ENCODE measurements around the gene FARP2.

Gene FARP2

DNA sequence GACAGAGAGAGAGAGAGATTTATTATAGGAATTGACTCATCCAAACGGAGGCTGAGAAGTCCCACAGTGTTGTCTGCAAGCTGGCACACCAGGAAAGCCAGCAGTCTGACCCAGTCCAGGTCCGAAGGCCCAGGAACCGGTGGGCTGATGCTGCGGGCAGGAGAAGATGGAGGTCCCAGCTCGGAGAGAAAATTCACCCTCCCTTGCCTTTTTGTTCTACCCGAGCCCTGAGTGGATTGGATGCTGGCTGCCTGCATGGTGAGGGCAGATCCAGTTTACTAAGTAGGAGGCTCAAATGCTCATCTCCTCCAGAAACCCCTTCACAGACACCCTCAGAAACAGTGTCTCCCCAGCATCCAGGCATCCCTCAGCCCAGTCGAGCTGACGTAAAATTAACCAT, 174.5 kb downstream of the FARP2 start:
- TF ChIP-seq, protein P1, sequence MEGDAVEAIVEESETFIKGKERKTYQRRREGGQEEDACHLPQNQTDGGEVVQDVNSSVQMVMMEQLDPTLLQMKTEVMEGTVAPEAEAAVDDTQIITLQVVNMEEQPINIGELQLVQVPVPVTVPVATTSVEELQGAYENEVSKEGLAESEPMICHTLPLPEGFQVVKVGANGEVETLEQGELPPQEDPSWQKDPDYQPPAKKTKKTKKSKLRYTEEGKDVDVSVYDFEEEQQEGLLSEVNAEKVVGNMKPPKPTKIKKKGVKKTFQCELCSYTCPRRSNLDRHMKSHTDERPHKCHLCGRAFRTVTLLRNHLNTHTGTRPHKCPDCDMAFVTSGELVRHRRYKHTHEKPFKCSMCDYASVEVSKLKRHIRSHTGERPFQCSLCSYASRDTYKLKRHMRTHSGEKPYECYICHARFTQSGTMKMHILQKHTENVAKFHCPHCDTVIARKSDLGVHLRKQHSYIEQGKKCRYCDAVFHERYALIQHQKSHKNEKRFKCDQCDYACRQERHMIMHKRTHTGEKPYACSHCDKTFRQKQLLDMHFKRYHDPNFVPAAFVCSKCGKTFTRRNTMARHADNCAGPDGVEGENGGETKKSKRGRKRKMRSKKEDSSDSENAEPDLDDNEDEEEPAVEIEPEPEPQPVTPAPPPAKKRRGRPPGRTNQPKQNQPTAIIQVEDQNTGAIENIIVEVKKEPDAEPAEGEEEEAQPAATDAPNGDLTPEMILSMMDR (IDR thresholded peaks at IDR 0.05): no peak
- no peak for TF ChIP-seq ZFX (IDR thresholded peaks at IDR 0.05; ENCODE audit: borderline replicate concordance)
- no peak overlapping the region for H3K27ac ChIP-seq

DNA sequence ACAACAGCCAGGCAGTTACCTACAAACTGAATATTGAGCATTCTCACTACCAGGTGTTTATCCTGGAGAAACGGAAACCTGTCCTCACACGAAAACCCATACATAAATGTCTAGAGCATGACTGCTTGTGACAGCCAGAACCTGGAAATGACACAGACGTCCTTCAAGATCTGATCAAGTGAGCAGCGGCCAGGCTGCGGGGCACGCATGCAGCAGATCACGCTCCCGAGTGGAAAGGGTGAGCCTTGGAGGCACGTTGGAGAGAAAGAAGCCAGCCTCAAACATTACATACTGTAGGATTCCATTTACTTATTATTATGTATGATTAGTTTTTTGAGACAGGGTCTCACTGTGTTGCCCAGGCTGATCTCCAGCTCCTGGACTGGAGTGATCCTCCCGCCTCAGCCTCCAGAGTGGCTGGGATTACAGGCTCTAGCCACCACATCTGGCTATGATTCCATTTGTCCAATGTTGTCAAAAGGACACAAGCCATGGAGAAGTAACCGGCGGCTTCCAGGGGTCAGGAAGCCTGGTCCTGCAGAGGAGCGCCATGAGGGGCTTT, 175.2 kb downstream of the FARP2 start:
- no peak for TF ChIP-seq ZFX (IDR thresholded peaks at IDR 0.05; ENCODE audit: borderline replicate concordance)
- TF ChIP-seq, protein P1 (IDR thresholded peaks at IDR 0.05): no peak

DNA sequence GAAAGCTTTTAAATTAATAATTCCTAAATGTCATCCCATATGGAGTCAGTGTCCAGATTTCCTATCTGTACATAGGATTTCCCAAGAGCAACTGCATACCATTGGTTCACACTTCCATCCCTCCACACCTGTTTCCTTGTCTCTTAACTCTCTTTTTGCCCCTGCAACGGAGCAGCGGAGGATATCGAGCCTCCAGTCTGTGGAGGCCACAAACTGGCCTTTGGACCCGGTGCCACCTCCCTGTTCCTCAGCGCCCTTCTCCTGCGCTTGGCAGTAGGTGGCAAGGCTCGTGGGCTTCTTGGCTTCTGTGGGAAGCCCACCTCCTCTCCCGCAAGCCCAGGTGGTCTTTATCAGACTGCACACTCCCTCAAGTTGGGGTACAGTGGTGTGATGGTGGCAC, 176.1 kb downstream of the FARP2 start:
- TF ChIP-seq ZFX (IDR thresholded peaks at IDR 0.05; ENCODE audit: borderline replicate concordance): no peak
- TF ChIP-seq, protein P1 (IDR thresholded peaks at IDR 0.05): no peak

More for the DNA sequence above, 175.2 kb downstream of the FARP2 start:
- H3K27ac ChIP-seq: no peak overlapping the region

DNA sequence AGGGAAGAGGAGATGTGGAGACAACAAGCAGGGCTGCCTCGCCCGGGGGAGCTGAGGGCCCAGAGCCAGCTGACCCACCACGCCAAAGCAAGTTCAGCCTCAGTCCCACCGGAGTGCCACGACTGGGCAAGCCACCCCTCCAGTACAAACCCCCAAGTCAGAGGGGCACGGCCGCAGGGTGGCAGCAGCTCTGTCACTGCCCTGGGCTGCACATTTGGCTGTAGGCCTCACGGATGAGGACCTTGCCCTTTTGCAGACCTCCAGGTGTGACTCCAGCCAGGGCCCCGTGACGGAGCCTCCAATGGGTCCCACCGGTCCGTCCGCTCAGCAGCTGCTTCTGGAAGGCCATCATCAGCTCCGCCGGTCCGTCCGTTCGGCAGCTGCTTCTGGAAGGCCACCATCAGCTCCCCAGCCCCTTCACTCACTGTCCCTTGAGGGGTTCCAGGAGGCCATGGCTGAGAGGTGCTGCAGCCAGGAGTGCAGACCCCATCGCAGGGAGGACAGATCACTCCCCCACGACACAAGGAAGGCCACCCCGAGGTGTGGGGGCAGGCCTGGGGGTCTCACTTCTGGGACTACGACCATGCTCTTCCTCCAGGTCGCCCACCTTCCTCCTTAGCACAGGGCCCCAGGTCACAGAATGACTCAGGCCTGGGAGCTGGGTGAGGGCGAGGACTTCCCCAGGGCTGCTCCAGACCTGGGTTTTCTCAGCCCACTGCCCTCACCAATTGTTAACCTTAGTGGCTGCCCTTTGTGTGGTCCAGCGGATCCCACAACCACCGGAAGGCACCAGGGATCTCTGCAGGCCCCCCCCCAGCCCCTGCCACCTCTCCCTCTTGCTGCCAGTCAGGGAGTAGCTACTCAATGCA, 176.9 kb downstream of the FARP2 start:
- TF ChIP-seq, protein P1 (IDR thresholded peaks at IDR 0.05): no peak
- TF ChIP-seq ZFX (IDR thresholded peaks at IDR 0.05; ENCODE audit: borderline replicate concordance): no peak
- no peak overlapping the region for H3K27ac ChIP-seq

More for the DNA sequence above, 176.1 kb downstream of the FARP2 start:
- H3K27ac ChIP-seq: no peak overlapping the region

DNA sequence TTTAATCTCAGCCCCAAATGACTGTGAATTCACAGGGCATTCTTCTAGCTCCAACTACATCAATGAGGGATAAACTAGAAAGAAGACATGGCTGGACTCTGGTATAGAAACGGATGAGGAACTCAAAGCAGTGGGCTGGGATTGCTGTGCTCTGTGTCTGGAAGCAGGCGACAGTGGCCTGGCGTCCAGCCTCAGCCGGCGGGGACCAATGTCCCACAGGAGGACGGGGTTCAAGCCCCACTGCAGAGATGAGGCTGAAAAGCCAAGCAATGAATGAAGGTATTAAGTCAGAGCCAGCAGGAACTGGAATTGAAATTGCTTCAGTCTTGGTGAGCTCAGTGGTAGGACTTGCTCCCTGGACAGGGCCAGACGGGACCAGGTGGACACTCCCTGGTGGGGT, 178.2 kb downstream of the FARP2 start:
- no peak for TF ChIP-seq ZFX (IDR thresholded peaks at IDR 0.05; ENCODE audit: borderline replicate concordance)
- TF ChIP-seq, protein P1 (IDR thresholded peaks at IDR 0.05): no peak
- no peak overlapping the region for H3K27ac ChIP-seq

DNA sequence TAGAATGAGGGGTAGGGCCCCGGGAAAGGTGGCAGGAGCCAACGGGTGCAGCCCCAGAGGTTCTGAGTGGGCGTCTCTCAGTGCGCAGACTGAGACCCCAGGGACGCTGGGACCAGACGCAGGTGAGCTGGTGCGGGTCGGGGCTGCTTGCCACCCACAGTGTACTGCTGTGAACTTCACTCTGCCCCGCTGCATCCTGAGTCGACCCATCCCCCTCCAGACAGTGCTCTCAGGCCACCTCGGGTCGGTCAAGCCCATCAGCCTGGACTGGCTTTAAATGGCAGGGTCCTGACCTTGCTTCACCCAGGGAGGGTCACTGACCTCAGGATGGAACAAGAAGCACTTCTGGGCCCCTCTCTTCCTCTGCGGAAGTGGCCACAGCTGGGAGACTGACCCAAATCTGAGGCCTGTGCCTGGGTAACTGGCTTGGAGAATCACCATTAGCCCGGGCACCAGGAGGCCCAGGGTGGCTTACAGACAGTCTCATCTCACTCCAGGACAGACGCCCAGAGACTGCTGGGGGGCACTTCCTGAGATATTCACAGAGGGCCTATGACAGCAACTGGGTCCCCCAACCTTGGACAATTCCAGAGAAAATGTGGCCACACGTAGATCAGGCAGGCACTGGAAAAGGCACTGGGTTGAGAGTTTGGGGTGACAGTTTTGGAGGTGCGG, 178.8 kb downstream of the FARP2 start:
- H3K27ac ChIP-seq: no peak overlapping the region
- TF ChIP-seq, protein P1 (IDR thresholded peaks at IDR 0.05): no peak
- TF ChIP-seq ZFX (IDR thresholded peaks at IDR 0.05; ENCODE audit: borderline replicate concordance): no peak
